Panc1 (cell line): Measurements from ENCODE around the gene KCNAB1. TPM values are rescaled to one million over a fixed set of nuclear protein-coding genes. Genes with fewer than 3 reads are reported as not detected.

ENCODE experiments used
- ATAC-seq: fragments of 200-7000 bp; cut with Tn5 transposase; 2 replicates; pipeline ENCODE4 v1.9.1; 2020; ENCODE audit warnings: mild to moderate bottlenecking, moderate library complexity
- BruUV-seq: library from RNA; stranded (reverse); fragments of 400-500 nt; replicated peaks from 2 replicates; lab custom pipeline; 2021; lab: Mats Ljungman, UMichigan
- CTCF ChIA-PET: fragments of 300-600 bp; sonication (Branson Sonifier 250); formaldehyde crosslinking; loops from one replicate; lab custom pipeline; 2022; ENCODE audit warnings: antibody characterized with exemption; lab: Charles Lee
- POLR2A ChIA-PET: fragments of 300-600 bp; sonication (Branson Sonifier 250); formaldehyde crosslinking; loops from one replicate; lab custom pipeline; 2022; ENCODE audit warnings: antibody characterized with exemption; lab: Charles Lee
- DNase-seq: peaks from one replicate; pipeline ENCODE4 v3.0.0-alpha.2; 2010; ENCODE audit warnings: low read depth, low spot score
- H3K27ac ChIP-seq: 2 replicates; pipeline ENCODE4 v1.5.1; 2011; ENCODE audit warnings: mild to moderate bottlenecking, low read length, inconsistent platforms
- H3K27me3 ChIP-seq: fragments of 200-500 bp; sonication (Bioruptor generic); 2 replicates; pipeline ENCODE4 v1.6.0; 2014; ENCODE audit warnings: low read length, inconsistent platforms; ENCODE audit not compliant: control insufficient read depth, insufficient read depth
- H3K36me3 ChIP-seq: fragments of 200-500 bp; sonication (Bioruptor generic); 2 replicates; pipeline ENCODE4 v1.5.1; 2014; ENCODE audit warnings: inconsistent platforms, mild to moderate bottlenecking, low read length, moderate library complexity; ENCODE audit not compliant: control insufficient read depth, insufficient read depth
- H3K4me1 ChIP-seq: 2 replicates; pipeline ENCODE4 v1.5.1; 2011; ENCODE audit warnings: inconsistent platforms, mild to moderate bottlenecking, low read length, moderate library complexity; ENCODE audit not compliant: control insufficient read depth, insufficient read depth
- H3K4me3 ChIP-seq, 2 experiments: 2 replicates each; pipeline ENCODE4 v1.5.1; 2011 to 2012; ENCODE audit warnings: low read depth in 2 of 2, low read length in 2 of 2, mild to moderate bottlenecking in 2 of 2, inconsistent platforms in 1 of 2, moderate library complexity in 1 of 2
- H3K9me3 ChIP-seq: fragments of 200-500 bp; sonication (Bioruptor generic); 2 replicates; pipeline ENCODE4 v1.5.1; 2014; ENCODE audit warnings: low read depth, mild to moderate bottlenecking, inconsistent platforms, low read length, moderate library complexity; ENCODE audit not compliant: control insufficient read depth, insufficient read depth
- CTCF ChIP-seq: fragments of 450-650 bp; IDR thresholded peaks from 2 replicates; pipeline ENCODE4 v1.5.1; 2017; ENCODE audit warnings: mild to moderate bottlenecking
- POLR2AphosphoS5 ChIP-seq: IDR thresholded peaks from 2 replicates; pipeline ENCODE4 v1.6.1; 2012; ENCODE audit warnings: mild to moderate bottlenecking, low read depth, low read length, moderate library complexity
- SIN3A ChIP-seq: IDR thresholded peaks from 2 replicates; pipeline ENCODE4 v1.6.1; 2012; ENCODE audit warnings: low read depth, mild to moderate bottlenecking, low read length, moderate library complexity, borderline replicate concordance; ENCODE audit not compliant: insufficient read depth
- TCF7L2 ChIP-seq: IDR thresholded peaks from 2 replicates; pipeline ENCODE4 v1.6.1; 2011; ENCODE audit warnings: mild to moderate bottlenecking, low read depth, low read length, inconsistent platforms
- in situ Hi-C: cut with HindIII; loops from 2 replicates; pipeline ENCODE4 v1.10.0; 2016; ENCODE audit warnings: low sequenced_read_pairs, low pct_unique_long_range_greater_than_20kb
- intact Hi-C: fragments of 100-400 bp; cut with micrococcal nuclease; formaldehyde crosslinking; loops from one replicate; pipeline ENCODE4 v1.10.0; 2022; ENCODE audit not compliant: unreplicated experiment
- total RNA-seq: library from RNA; stranded (reverse); gene quantifications from one replicate; pipeline ENCODE4 v1.2.1, GENCODE V29; 2021; ENCODE audit not compliant: unreplicated experiment
- TF ChIP-seq, protein P1 (sequence below), 2 experiments: IDR thresholded peaks; 2 replicates each; pipeline ENCODE4 v1.6.1; 2011 to 2012; ENCODE audit warnings: low read depth in 2 of 2, control low read depth in 1 of 2, low read length in 1 of 2, mild to moderate bottlenecking in 1 of 2, moderate library complexity in 1 of 2; ENCODE audit not compliant: insufficient read depth in 1 of 2

Gene KCNAB1
- total RNA-seq, 1 experiment from 2014 or later = not detected

GRCh38 chr3:156483961-156484787 lies 363.8 kb downstream of the KCNAB1 start:
- ChIA-PET CTCF (no interaction called here), POLR2A (no interaction called here)
- ATAC-seq (no peak), DNase-seq (no peak)
- TF ChIP-seq SIN3A (no peak), POLR2AphosphoS5 (no peak), CTCF (no peak), TCF7L2 (no peak)
- TF ChIP-seq, protein P1, sequence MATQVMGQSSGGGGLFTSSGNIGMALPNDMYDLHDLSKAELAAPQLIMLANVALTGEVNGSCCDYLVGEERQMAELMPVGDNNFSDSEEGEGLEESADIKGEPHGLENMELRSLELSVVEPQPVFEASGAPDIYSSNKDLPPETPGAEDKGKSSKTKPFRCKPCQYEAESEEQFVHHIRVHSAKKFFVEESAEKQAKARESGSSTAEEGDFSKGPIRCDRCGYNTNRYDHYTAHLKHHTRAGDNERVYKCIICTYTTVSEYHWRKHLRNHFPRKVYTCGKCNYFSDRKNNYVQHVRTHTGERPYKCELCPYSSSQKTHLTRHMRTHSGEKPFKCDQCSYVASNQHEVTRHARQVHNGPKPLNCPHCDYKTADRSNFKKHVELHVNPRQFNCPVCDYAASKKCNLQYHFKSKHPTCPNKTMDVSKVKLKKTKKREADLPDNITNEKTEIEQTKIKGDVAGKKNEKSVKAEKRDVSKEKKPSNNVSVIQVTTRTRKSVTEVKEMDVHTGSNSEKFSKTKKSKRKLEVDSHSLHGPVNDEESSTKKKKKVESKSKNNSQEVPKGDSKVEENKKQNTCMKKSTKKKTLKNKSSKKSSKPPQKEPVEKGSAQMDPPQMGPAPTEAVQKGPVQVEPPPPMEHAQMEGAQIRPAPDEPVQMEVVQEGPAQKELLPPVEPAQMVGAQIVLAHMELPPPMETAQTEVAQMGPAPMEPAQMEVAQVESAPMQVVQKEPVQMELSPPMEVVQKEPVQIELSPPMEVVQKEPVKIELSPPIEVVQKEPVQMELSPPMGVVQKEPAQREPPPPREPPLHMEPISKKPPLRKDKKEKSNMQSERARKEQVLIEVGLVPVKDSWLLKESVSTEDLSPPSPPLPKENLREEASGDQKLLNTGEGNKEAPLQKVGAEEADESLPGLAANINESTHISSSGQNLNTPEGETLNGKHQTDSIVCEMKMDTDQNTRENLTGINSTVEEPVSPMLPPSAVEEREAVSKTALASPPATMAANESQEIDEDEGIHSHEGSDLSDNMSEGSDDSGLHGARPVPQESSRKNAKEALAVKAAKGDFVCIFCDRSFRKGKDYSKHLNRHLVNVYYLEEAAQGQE (IDR thresholded peaks at IDR 0.05; ENCODE audit: insufficient read depth in 1 of 2, low read depth in 2 of 2, low read length in 1 of 2) = no peak
- Histone ChIP-seq H3K36me3 (no peaks in the 10 kb centered on the region), H3K27ac (no peak overlapping the region), H3K4me1 (no peaks in the 10 kb centered on the region), H3K4me3 (no peak overlapping the region), H3K9me3 (no peaks in the 10 kb centered on the region), H3K27me3 (peaks cover 8% of the 10 kb centered on the region)
- BruUV-seq = no TSS peak
- in situ Hi-C loops = no loop called here
- intact Hi-C loops = no loop called here

- no TSS peak for BruUV-seq
- Histone ChIP-seq H3K27me3 (peaks cover 5% of the 10 kb centered on the region; the same call in 1 of the 2 replicates), H3K36me3 (no peaks in the 10 kb centered on the region), H3K4me3 (no peak overlapping the region), H3K27ac (no peak overlapping the region), H3K4me1 (no peaks in the 10 kb centered on the region), H3K9me3 (no peaks in the 10 kb centered on the region)
- intact Hi-C loops = no loop called here
- ChIA-PET POLR2A (no interaction called here), CTCF (no interaction called here)
- DNase-seq (no peak), ATAC-seq (no peak)
- in situ Hi-C loops = no loop called here
- no peak for TF ChIP-seq TCF7L2
- TF ChIP-seq SIN3A = no peak
- TF ChIP-seq POLR2AphosphoS5 = no peak
- no peak for TF ChIP-seq CTCF
- TF ChIP-seq, protein P1 (IDR thresholded peaks at IDR 0.05; ENCODE audit: insufficient read depth in 1 of 2, low read depth in 2 of 2, low read length in 1 of 2) = no peak
Observed at GRCh38 chr3:156488767-156489166, 368.4 kb downstream of the KCNAB1 start.
